CD4-positive, CD25-positive, alpha-beta regulatory T cell (primary cell): ENCODE measurements around the gene PRORP. TPM values are rescaled to one million over a fixed set of nuclear protein-coding genes. Genes with fewer than 3 reads are reported as not detected.

Experiments used
- ATAC-seq, 2 donors: fragments of 150-1000 bp; cut with Tn5 transposase; one replicate each; pipeline ENCODE4 v1.10.0; 2021; ENCODE audit warnings: low read depth in 2 of 2, moderate number of reproducible peaks in 2 of 2, moderate library complexity in 1 of 2
- DNase-seq, 3 donors: peaks; one replicate each; pipeline versions ENCODE4 v3.0.0 to v3.0.0-alpha.2; 2012 to 2022; ENCODE audit warnings: mixed read lengths in 1 of 3
- H3K27ac ChIP-seq: one replicate; pipeline ENCODE4 v1.7.0; 2013; ENCODE audit warnings: mild to moderate bottlenecking, low read length; ENCODE audit not compliant: insufficient read depth, poor library complexity, severe bottlenecking
- H3K27me3 ChIP-seq: one replicate; pipeline ENCODE4 v1.7.0; 2013; ENCODE audit warnings: low read length; ENCODE audit not compliant: control insufficient read depth, insufficient read depth
- H3K36me3 ChIP-seq: one replicate; pipeline ENCODE4 v1.7.0; 2013; ENCODE audit warnings: mild to moderate bottlenecking, low read length, moderate library complexity; ENCODE audit not compliant: control insufficient read depth, insufficient read depth
- H3K4me1 ChIP-seq: 2 replicates; pipeline ENCODE4 v1.7.0; 2013; ENCODE audit warnings: mild to moderate bottlenecking, low read length; ENCODE audit not compliant: insufficient read depth, control insufficient read depth, poor library complexity, severe bottlenecking
- H3K4me3 ChIP-seq: one replicate; pipeline ENCODE4 v1.7.0; 2013; ENCODE audit warnings: low read depth, mild to moderate bottlenecking, low read length, moderate library complexity
- H3K9me3 ChIP-seq, 2 experiments: 1 replicate in 1 of 2; 2 replicates in 1 of 2; pipeline ENCODE4 v1.7.0; 2013; ENCODE audit warnings: low read length in 2 of 2, mild to moderate bottlenecking in 1 of 2, moderate library complexity in 1 of 2; ENCODE audit not compliant: control insufficient read depth in 2 of 2
- H3K27ac Mint-ChIP-seq, 3 donors: one replicate each; pipeline ENCODE4 v1.8.0; 2020 to 2022; ENCODE audit warnings: mild to moderate bottlenecking in 3 of 3, mixed read lengths in 3 of 3, moderate library complexity in 2 of 3
- H3K27me3 Mint-ChIP-seq: one replicate; pipeline ENCODE4 v1.8.0; 2022; ENCODE audit warnings: mild to moderate bottlenecking, mixed read lengths
- H3K36me3 Mint-ChIP-seq: one replicate; pipeline ENCODE4 v1.8.0; 2020; ENCODE audit warnings: mixed read lengths
- H3K4me1 Mint-ChIP-seq, 4 donors: one replicate each; pipeline ENCODE4 v1.8.0; 2020 to 2022; ENCODE audit warnings: mixed read lengths in 4 of 4, mild to moderate bottlenecking in 1 of 4
- H3K4me3 Mint-ChIP-seq, 4 donors: one replicate each; pipeline ENCODE4 v1.8.0; 2020 to 2022; ENCODE audit warnings: mild to moderate bottlenecking in 4 of 4, mixed read lengths in 4 of 4, moderate library complexity in 3 of 4
- H3K9me3 Mint-ChIP-seq, 7 donors: one replicate each; pipeline ENCODE4 v1.8.0; 2020 to 2022; ENCODE audit warnings: mixed read lengths in 7 of 7, mild to moderate bottlenecking in 3 of 7, moderate library complexity in 2 of 7
- polyA plus RNA-seq, 4 donors: library from polyadenylated mRNA; unstranded; fragments of 300-500 nt; fragmentation: Illumina TruSeq; gene quantifications; one replicate each; pipeline ENCODE4 v1.2.3, GENCODE V29; 2021
- total RNA-seq: library from RNA; stranded (reverse); gene quantifications from one replicate; pipeline ENCODE4 v1.2.3, GENCODE V29; 2022

The PRORP gene
- 49.1 TPM for total RNA-seq
- 10 to 100 TPM; 76.3 to 83.1 (median 77.6) TPM for polyA plus RNA-seq

GRCh38 chr14:35121887-35122695, at the start of gene PRORP, which contains the start of gene PPP2R3C:
Gene PRORP (plus strand): TSS chr14:35122552. CDS start chr14:35123246, 694 bp downstream.
Gene PPP2R3C (minus strand): TSS chr14:35121990. CDS start chr14:35121959, 31 bp downstream.
- DNase-seq (peak; percentile 91 to 97 (median 93)), ATAC-seq (peak; percentile 87 to 90)
- H3K27ac Mint-ChIP-seq = peak within 1 kb of the TSS; percentile 99 to 100 (median 100)
- peak within 1 kb of the TSS; percentile 94 to 100 (median 99) for H3K4me3 Mint-ChIP-seq
- peaks cover 23% of the 10 kb centered on the region for H3K36me3 Mint-ChIP-seq
- Histone ChIP-seq H3K27ac (peak within 1 kb of the TSS; percentile 100), H3K36me3 (peaks cover 8% of the 10 kb centered on the region), H3K4me3 (peak within 1 kb of the TSS; percentile 99), H3K9me3 (no peaks in the 10 kb centered on the region), H3K4me1 (peaks cover 56% of the 10 kb centered on the region), H3K27me3 (no peaks in the 10 kb centered on the region)
- H3K27me3 Mint-ChIP-seq = peaks cover 9% of the 10 kb centered on the region
- H3K4me1 Mint-ChIP-seq = peaks cover 18 to 86% (median 51%) of the 10 kb centered on the region in 4 donors
- H3K9me3 Mint-ChIP-seq = no peaks in the 10 kb centered on the region

- Histone ChIP-seq H3K9me3 (no peaks in the 10 kb centered on the region), H3K27me3 (no peaks in the 10 kb centered on the region), H3K36me3 (peaks cover 28% of the 10 kb centered on the region), H3K4me1 (no peaks in the 10 kb centered on the region), H3K4me3 (no peak overlapping the region), H3K27ac (no peak overlapping the region)
- Mint-ChIP-seq H3K4me1 (peaks cover 0 to 3% (median 0%) of the 10 kb centered on the region in 4 donors), H3K36me3 (peaks cover 34% of the 10 kb centered on the region), H3K27ac (no peak overlapping the region), H3K4me3 (no peak overlapping the region), H3K27me3 (no peaks in the 10 kb centered on the region), H3K9me3 (no peaks in the 10 kb centered on the region)
- DNase-seq (no peak), ATAC-seq (no peak)
Measured at GRCh38 chr14:35073486-35073885, 48.9 kb upstream of the PRORP start.

- Histone ChIP-seq H3K27me3 (no peaks in the 10 kb centered on the region), H3K9me3 (no peaks in the 10 kb centered on the region), H3K27ac (no peak overlapping the region), H3K36me3 (peaks cover 57% of the 10 kb centered on the region), H3K4me3 (no peak overlapping the region), H3K4me1 (no peaks in the 10 kb centered on the region)
- Mint-ChIP-seq H3K27me3 (no peaks in the 10 kb centered on the region), H3K9me3 (no peaks in the 10 kb centered on the region), H3K4me1 (peaks cover 0 to 2% (median 0%) of the 10 kb centered on the region in 4 donors), H3K36me3 (peaks cover 32% of the 10 kb centered on the region), H3K27ac (peak overlapping the region in 1 of 3 donors; percentile 63), H3K4me3 (no peak overlapping the region)
- ATAC-seq (no peak), DNase-seq (no peak)
Measured at GRCh38 chr14:35078082-35078481, 44.3 kb upstream of the PRORP start.

- H3K36me3 ChIP-seq = peaks cover 64% of the 10 kb centered on the region
- peaks cover 35% of the 10 kb centered on the region for H3K36me3 Mint-ChIP-seq
- H3K4me1 Mint-ChIP-seq = peaks cover 0 to 2% (median 0%) of the 10 kb centered on the region in 4 donors
- no peaks in the 10 kb centered on the region for H3K9me3 ChIP-seq
- H3K27me3 ChIP-seq = no peaks in the 10 kb centered on the region
- H3K4me1 ChIP-seq = no peaks in the 10 kb centered on the region
- no peaks in the 10 kb centered on the region for H3K27me3 Mint-ChIP-seq
- no peak overlapping the region for H3K27ac Mint-ChIP-seq
- H3K4me3 Mint-ChIP-seq = no peak overlapping the region
- DNase-seq (no peak), ATAC-seq (no peak)
- no peak overlapping the region for H3K27ac ChIP-seq
- H3K4me3 ChIP-seq = no peak overlapping the region
- no peaks in the 10 kb centered on the region for H3K9me3 Mint-ChIP-seq
Measured at GRCh38 chr14:35079742-35080141, 42.6 kb upstream of the PRORP start.

- Mint-ChIP-seq H3K27me3 (no peaks in the 10 kb centered on the region), H3K9me3 (no peaks in the 10 kb centered on the region), H3K4me3 (no peak overlapping the region), H3K4me1 (peaks cover 0 to 5% (median 0%) of the 10 kb centered on the region in 4 donors), H3K27ac (no peak overlapping the region), H3K36me3 (peaks cover 49% of the 10 kb centered on the region)
- Histone ChIP-seq H3K27me3 (no peaks in the 10 kb centered on the region), H3K9me3 (no peaks in the 10 kb centered on the region), H3K4me1 (no peaks in the 10 kb centered on the region), H3K4me3 (no peak overlapping the region), H3K27ac (no peak overlapping the region), H3K36me3 (peaks cover 81% of the 10 kb centered on the region)
- ATAC-seq = no peak
- DNase-seq = no peak
Measured at GRCh38 chr14:35083530-35084150, 38.7 kb upstream of the PRORP start.

GRCh38 chr14:35085441-35085840, 36.9 kb upstream of the PRORP start:
- Histone ChIP-seq H3K9me3 (no peaks in the 10 kb centered on the region), H3K4me3 (no peak overlapping the region), H3K36me3 (peaks cover 81% of the 10 kb centered on the region), H3K27me3 (no peaks in the 10 kb centered on the region), H3K4me1 (no peaks in the 10 kb centered on the region), H3K27ac (no peak overlapping the region)
- ATAC-seq = no peak
- no peak for DNase-seq
- Mint-ChIP-seq H3K27me3 (no peaks in the 10 kb centered on the region), H3K4me3 (no peak overlapping the region), H3K4me1 (peaks cover 0 to 3% (median 0%) of the 10 kb centered on the region in 4 donors), H3K36me3 (peaks cover 43% of the 10 kb centered on the region), H3K9me3 (no peaks in the 10 kb centered on the region), H3K27ac (peak overlapping the region; percentile 2 to 20 (median 4))

- peaks cover 0 to 3% (median 0%) of the 10 kb centered on the region in 4 donors for H3K4me1 Mint-ChIP-seq
- H3K27ac Mint-ChIP-seq = no peak overlapping the region
- ATAC-seq (no peak), DNase-seq (no peak)
- H3K36me3 Mint-ChIP-seq = peaks cover 34% of the 10 kb centered on the region
- no peaks in the 10 kb centered on the region for H3K27me3 Mint-ChIP-seq
- Histone ChIP-seq H3K9me3 (no peaks in the 10 kb centered on the region), H3K36me3 (peaks cover 65% of the 10 kb centered on the region), H3K4me3 (no peak overlapping the region), H3K27ac (no peak overlapping the region), H3K27me3 (no peaks in the 10 kb centered on the region), H3K4me1 (no peaks in the 10 kb centered on the region)
- no peak overlapping the region for H3K4me3 Mint-ChIP-seq
- no peaks in the 10 kb centered on the region for H3K9me3 Mint-ChIP-seq
Measured at GRCh38 chr14:35088514-35088913, 33.8 kb upstream of the PRORP start.
